Upper lobe of left lung (tissue), 4 donors: Measurements from ENCODE around the gene CCDC78.

Experiments
- CTCF ChIP-seq, 6 experiments: fragments of 450-650 bp in 4 of 6; fragments of 200-600 bp in 2 of 6; sonication (generic) in 2 of 6; IDR thresholded peaks; one replicate each; pipeline ENCODE4 v1.5.1; 2016 to 2019; ENCODE audit warnings: antibody characterized with exemption in 6 of 6
- POLR2A ChIP-seq, 4 donors: fragments of 450-650 bp; IDR thresholded peaks; one replicate each; pipeline ENCODE4 v1.5.1; 2016 to 2017; ENCODE audit warnings: antibody characterized with exemption in 4 of 4, mild to moderate bottlenecking in 2 of 4

GRCh38 chr16:687499-687898, 38.7 kb downstream of the CCDC78 start:
- TF ChIP-seq CTCF (IDR thresholded peaks at IDR 0.05) = no peak
- no peak for TF ChIP-seq POLR2A (IDR thresholded peaks at IDR 0.05)
